ENCODE results near the gene MTUS2. TPM values are rescaled to one million over a fixed set of nuclear protein-coding genes. Genes with fewer than 3 reads are reported as not detected.

Gene MTUS2
- total and polyA plus RNA-seq, 8 donors: 0.12 to 28.1 (median 3.5) TPM; not detected in 1

DNA sequence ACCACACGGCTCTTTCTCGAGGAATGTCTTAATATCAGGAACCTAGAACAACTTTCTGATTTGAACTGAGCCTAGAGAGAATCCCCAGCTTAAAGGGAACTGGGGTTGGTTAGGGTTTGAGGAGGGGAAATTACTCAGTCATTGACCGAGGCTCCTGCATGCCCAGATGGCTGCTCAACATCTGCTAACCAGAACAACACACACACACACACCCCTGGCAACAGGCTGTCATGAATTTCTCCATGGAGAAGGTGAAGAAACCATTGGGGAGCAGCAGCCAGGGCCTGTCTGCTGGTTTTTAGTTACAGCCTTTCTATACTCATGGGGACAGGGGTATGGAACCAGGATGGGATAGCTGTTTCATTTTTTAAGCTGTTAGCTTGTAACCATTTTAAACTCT is 5.2 kb downstream of the MTUS2 start:
- no peaks in the 10 kb centered on the region for H3K36me3 ChIP-seq
- H3K27ac ChIP-seq: no peak overlapping the region
- DNase-seq: no peak
- H3K27me3 ChIP-seq: peaks cover 2 to 32% (median 9%) of the 10 kb centered on the region in 3 donors
- H3K4me3 ChIP-seq: no peak overlapping the region
- intact Hi-C loops (cut with DNase I; ENCODE audit: low total_unique reads): no loop called here
- WGBS, 5 donors: 75 to 88% (median 82%) methylated on average over 3 of the region's 3 CpGs
- peaks cover 0 to 30% (median 20%) of the 10 kb centered on the region in 4 donors for H3K9me3 ChIP-seq
- TF ChIP-seq, protein P1, sequence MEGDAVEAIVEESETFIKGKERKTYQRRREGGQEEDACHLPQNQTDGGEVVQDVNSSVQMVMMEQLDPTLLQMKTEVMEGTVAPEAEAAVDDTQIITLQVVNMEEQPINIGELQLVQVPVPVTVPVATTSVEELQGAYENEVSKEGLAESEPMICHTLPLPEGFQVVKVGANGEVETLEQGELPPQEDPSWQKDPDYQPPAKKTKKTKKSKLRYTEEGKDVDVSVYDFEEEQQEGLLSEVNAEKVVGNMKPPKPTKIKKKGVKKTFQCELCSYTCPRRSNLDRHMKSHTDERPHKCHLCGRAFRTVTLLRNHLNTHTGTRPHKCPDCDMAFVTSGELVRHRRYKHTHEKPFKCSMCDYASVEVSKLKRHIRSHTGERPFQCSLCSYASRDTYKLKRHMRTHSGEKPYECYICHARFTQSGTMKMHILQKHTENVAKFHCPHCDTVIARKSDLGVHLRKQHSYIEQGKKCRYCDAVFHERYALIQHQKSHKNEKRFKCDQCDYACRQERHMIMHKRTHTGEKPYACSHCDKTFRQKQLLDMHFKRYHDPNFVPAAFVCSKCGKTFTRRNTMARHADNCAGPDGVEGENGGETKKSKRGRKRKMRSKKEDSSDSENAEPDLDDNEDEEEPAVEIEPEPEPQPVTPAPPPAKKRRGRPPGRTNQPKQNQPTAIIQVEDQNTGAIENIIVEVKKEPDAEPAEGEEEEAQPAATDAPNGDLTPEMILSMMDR (IDR thresholded peaks at IDR 0.05): no peak
- no peak for TF ChIP-seq EP300 (IDR thresholded peaks at IDR 0.05)
- TF ChIP-seq POLR2A (IDR thresholded peaks at IDR 0.05): no peak
- TF ChIP-seq POLR2AphosphoS5 (IDR thresholded peaks at IDR 0.05): no peak
- H3K4me1 ChIP-seq: peaks cover 4 to 6% (median 5%) of the 10 kb centered on the region in 4 donors

DNA sequence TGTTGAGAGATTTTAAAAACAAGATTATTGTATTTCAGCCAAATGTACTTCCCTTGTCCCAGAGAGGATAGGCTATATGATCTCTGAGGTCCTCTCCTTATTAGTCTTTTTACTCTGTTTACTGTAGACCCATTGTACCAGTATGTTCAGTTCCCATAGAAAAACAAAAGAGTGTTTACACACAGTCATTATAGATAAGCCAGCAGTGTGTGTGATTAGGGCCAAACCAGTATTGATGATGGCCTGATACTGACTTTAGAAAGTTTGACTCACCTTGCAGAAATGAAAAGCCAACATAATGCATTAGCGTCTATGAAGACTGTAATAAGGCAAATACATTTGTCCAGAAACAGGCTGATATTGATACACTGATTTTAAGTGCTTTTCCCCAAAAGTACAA is 6.2 kb downstream of the MTUS2 start:
- Histone ChIP-seq H3K27ac (no peak overlapping the region), H3K36me3 (no peaks in the 10 kb centered on the region), H3K9me3 (peaks cover 0 to 40% (median 29%) of the 10 kb centered on the region in 4 donors), H3K27me3 (peaks cover 0 to 23% (median 3%) of the 10 kb centered on the region in 3 donors), H3K4me1 (no peaks in the 10 kb centered on the region), H3K4me3 (no peak overlapping the region)
- no peak for DNase-seq
- TF ChIP-seq EP300 (IDR thresholded peaks at IDR 0.05) (no peak), POLR2AphosphoS5 (IDR thresholded peaks at IDR 0.05) (no peak), POLR2A (IDR thresholded peaks at IDR 0.05) (no peak)
- TF ChIP-seq, protein P1 (IDR thresholded peaks at IDR 0.05): no peak
- WGBS, 5 donors: 29 to 72% (median 58%) methylated on average over 1 of the region's 1 CpG
- intact Hi-C loops (cut with DNase I; ENCODE audit: low total_unique reads): no loop called here

DNA sequence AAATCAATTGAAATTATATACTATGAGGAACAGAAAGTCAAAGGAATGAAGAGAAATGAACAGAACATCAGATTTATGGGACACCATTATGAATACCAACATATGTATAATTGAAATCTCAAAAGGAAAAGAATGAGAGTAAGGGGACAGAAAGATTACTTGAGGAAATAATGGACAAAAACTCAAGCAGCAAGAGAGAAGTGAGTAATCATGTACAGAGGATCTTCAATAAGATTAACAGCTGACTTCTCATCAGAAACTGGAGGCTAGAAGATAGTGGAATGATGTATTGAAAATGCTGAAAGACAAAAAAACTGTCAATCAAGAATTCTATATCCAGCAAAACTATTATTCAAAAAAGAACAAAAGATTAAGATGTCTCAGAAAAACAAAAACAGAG is 10.4 kb downstream of the MTUS2 start:
- Histone ChIP-seq H3K4me1 (no peaks in the 10 kb centered on the region), H3K9me3 (peaks cover 0 to 44% (median 34%) of the 10 kb centered on the region in 4 donors), H3K36me3 (no peaks in the 10 kb centered on the region), H3K27ac (no peak overlapping the region), H3K4me3 (no peak overlapping the region), H3K27me3 (no peaks in the 10 kb centered on the region)
- no peak for DNase-seq
- TF ChIP-seq POLR2A (IDR thresholded peaks at IDR 0.05) (no peak), EP300 (IDR thresholded peaks at IDR 0.05) (no peak), POLR2AphosphoS5 (IDR thresholded peaks at IDR 0.05) (no peak)
- TF ChIP-seq, protein P1 (IDR thresholded peaks at IDR 0.05): no peak
- intact Hi-C loops (cut with DNase I; ENCODE audit: low total_unique reads): no loop called here

DNA sequence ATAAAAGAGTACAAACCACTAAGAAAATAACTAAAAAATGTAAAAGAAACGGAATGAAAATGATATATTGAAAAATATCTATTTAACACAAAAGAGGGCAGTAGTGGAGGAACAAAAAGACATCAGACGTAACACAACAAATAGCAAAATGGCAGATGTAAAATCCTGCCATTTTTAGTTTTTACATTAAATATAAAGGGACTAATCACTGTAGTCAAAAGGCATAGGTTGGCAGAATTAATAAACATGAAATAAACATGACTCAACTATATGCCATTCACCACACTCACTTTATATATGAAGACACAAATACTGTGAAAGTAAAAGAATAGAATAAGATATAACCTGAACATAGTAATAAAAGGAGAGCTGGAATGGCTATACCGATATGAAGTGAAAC is 11.0 kb downstream of the MTUS2 start:
- 62 to 91% (median 75%) methylated on average over 3 of the region's 3 CpGs for WGBS, 5 donors
- intact Hi-C loops (cut with DNase I; ENCODE audit: low total_unique reads): no loop called here
- no peak for DNase-seq

More for the DNA sequence above, 11.0 kb downstream of the MTUS2 start:
- Histone ChIP-seq H3K27ac (no peak overlapping the region), H3K27me3 (no peaks in the 10 kb centered on the region), H3K36me3 (no peaks in the 10 kb centered on the region), H3K4me1 (no peaks in the 10 kb centered on the region), H3K4me3 (no peak overlapping the region), H3K9me3 (peaks cover 0 to 44% (median 34%) of the 10 kb centered on the region in 4 donors)
- TF ChIP-seq POLR2A (IDR thresholded peaks at IDR 0.05) (no peak), POLR2AphosphoS5 (IDR thresholded peaks at IDR 0.05) (no peak), EP300 (IDR thresholded peaks at IDR 0.05) (no peak)
- TF ChIP-seq, protein P1 (IDR thresholded peaks at IDR 0.05): no peak

Measured in stomach (tissue), 9 donors.